ENCODE results near the gene HIGD1C. TPM values are rescaled to one million over a fixed set of nuclear protein-coding genes. Genes with fewer than 3 reads are reported as not detected.
"Not testable (repeated sequence)": the region's sequence is repeated elsewhere in the genome, so short reads cannot be mapped to it uniquely, and the experiment has no call there.

The HIGD1C gene
- total and polyA plus RNA-seq, 7 donors = not detected

GRCh38 chr12:50926415-50926814 lies 25.9 kb upstream of the HIGD1C start:
- intact Hi-C loops (cut with DNase I) = loop anchor here (2.0 kb wide), 1 partner anchor 102 kb away; no protein-coding TSS in a partner anchor
- Histone ChIP-seq H3K9me3 (no peaks in the 10 kb centered on the region), H3K4me3 (peak overlapping the region; percentile 64 to 80 (median 72)), H3K36me3 (peaks cover 8 to 19% (median 11%) of the 10 kb centered on the region in 4 donors), H3K27me3 (no peaks in the 10 kb centered on the region), H3K4me1 (peaks cover 0 to 55% (median 45%) of the 10 kb centered on the region in 4 donors), H3K27ac (peak overlapping the region; percentile 87 to 93 (median 90))
- DNase-seq = no peak
- TF ChIP-seq POLR2AphosphoS5 (IDR thresholded peaks at IDR 0.05) (no peak), EP300 (IDR thresholded peaks at IDR 0.05) (no peak), POLR2A (IDR thresholded peaks at IDR 0.05) (no peak)
- TF ChIP-seq, protein P1, sequence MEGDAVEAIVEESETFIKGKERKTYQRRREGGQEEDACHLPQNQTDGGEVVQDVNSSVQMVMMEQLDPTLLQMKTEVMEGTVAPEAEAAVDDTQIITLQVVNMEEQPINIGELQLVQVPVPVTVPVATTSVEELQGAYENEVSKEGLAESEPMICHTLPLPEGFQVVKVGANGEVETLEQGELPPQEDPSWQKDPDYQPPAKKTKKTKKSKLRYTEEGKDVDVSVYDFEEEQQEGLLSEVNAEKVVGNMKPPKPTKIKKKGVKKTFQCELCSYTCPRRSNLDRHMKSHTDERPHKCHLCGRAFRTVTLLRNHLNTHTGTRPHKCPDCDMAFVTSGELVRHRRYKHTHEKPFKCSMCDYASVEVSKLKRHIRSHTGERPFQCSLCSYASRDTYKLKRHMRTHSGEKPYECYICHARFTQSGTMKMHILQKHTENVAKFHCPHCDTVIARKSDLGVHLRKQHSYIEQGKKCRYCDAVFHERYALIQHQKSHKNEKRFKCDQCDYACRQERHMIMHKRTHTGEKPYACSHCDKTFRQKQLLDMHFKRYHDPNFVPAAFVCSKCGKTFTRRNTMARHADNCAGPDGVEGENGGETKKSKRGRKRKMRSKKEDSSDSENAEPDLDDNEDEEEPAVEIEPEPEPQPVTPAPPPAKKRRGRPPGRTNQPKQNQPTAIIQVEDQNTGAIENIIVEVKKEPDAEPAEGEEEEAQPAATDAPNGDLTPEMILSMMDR (IDR thresholded peaks at IDR 0.05) = no peak
- 11 to 29% methylated on average over 1 of the region's 1 CpG for WGBS, 2 donors

DNA sequence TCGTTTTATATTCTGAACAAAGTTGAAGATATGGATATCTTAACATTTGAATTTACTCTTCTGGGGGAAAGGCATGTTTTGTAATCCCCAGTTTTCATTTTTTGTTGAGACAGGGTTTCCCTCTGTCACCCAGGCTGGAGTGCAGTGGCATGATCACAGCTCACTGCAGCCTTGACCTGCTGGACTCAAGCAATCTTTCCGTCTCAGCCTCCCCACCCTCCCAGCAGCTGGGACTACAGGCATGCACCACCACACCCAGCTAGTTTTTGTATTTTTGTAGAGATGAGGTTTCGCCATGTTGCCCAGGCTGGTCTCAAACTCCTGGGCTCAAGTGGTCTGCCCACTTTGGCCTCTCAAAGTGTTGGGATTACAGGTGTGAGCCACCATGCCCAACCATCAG lies 25.4 kb upstream of the HIGD1C start:
- Histone ChIP-seq H3K4me3 (peak overlapping the region; percentile 64 to 80 (median 72)), H3K4me1 (peaks cover 0 to 55% (median 46%) of the 10 kb centered on the region in 4 donors), H3K36me3 (peaks cover 8 to 24% (median 11%) of the 10 kb centered on the region in 4 donors), H3K27ac (peak overlapping the region; percentile 87 to 93 (median 90))
- DNase-seq, H3K9me3 ChIP-seq, H3K27me3 ChIP-seq: not testable (repeated sequence)
- WGBS, 2 donors = 6 to 30% methylated on average over 3 of the region's 3 CpGs
- intact Hi-C loops (cut with DNase I) = loop anchor here (2.0 kb wide), 1 partner anchor 102 kb away; no protein-coding TSS in a partner anchor

DNA sequence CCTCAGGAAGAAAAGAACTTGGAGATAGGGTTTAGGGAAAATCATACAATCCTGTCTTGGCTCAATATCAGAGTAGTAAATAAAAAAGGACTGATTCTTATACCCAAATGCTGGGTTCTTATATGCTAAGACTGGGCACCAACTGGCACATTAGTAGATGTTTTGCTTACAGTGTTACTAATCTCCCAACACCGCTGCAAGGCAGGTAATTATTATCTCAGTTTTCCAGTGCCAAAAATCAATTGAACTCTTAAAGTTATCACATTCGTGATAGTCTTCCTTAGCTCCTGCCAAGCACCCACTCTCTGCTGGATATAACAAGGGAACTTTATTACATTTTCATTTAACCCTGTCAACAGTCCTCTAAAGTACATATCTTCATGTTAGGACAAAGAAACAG lies 25.0 kb upstream of the HIGD1C start:
- TF ChIP-seq POLR2A (IDR thresholded peaks at IDR 0.05) = no peak
- TF ChIP-seq POLR2AphosphoS5 (IDR thresholded peaks at IDR 0.05) = no peak
- no peak for TF ChIP-seq EP300 (IDR thresholded peaks at IDR 0.05)
- TF ChIP-seq, protein P1 (IDR thresholded peaks at IDR 0.05) = no peak
- H3K27me3 ChIP-seq = no peaks in the 10 kb centered on the region

DNA sequence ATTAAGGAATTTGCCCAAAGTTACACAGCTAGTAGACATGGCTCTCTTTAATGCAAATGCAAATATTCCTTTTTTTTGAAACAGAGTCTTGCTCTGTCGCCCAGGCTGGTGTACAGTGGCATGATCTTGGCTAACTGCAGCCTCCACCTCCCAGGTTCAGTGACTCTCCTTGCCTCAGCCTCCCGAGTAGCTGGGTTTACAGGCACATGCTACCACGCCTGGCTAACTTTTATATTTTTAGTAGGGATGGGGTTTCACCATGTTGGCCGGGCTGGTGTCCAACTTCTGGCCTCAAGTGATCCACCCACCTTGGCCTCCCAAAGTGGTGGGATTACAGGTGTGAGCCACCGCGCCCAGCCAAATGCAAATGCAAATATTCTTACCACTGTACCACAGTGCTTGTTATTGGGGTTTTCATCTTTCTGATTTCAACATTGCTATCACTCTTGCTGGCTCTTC lies 24.5 kb upstream of the HIGD1C start:
- no peak for DNase-seq
- 69 to 72% methylated on average over 6 of the region's 6 CpGs for WGBS, 2 donors
- H3K4me3 ChIP-seq = peak overlapping the region; percentile 64 to 80 (median 72)
- TF ChIP-seq POLR2AphosphoS5 (IDR thresholded peaks at IDR 0.05) = no peak
- TF ChIP-seq, protein P1 (IDR thresholded peaks at IDR 0.05) = no peak
- no peak for TF ChIP-seq POLR2A (IDR thresholded peaks at IDR 0.05)
- no peak for TF ChIP-seq EP300 (IDR thresholded peaks at IDR 0.05)
- intact Hi-C loops (cut with DNase I) = loop anchor here (2.0 kb wide), 1 partner anchor 103 kb away; no protein-coding TSS in a partner anchor
- no peaks in the 10 kb centered on the region for H3K27me3 ChIP-seq
- no peaks in the 10 kb centered on the region for H3K9me3 ChIP-seq
- H3K27ac ChIP-seq = peak overlapping the region; percentile 87 to 93 (median 90)
- peaks cover 0 to 55% (median 45%) of the 10 kb centered on the region in 4 donors for H3K4me1 ChIP-seq
- H3K36me3 ChIP-seq = peaks cover 8 to 33% (median 11%) of the 10 kb centered on the region in 4 donors

More for the DNA sequence above, 25.0 kb upstream of the HIGD1C start:
- Histone ChIP-seq H3K4me1 (peaks cover 0 to 55% (median 45%) of the 10 kb centered on the region in 4 donors), H3K9me3 (no peaks in the 10 kb centered on the region), H3K36me3 (peaks cover 8 to 29% (median 11%) of the 10 kb centered on the region in 4 donors), H3K4me3 (peak overlapping the region; percentile 64 to 80 (median 72)), H3K27ac (peak overlapping the region; percentile 87 to 93 (median 90))
- intact Hi-C loops (cut with DNase I) = loop anchor here (2.0 kb wide), 1 partner anchor 103 kb away; no protein-coding TSS in a partner anchor
- DNase-seq = no peak
- WGBS, 2 donors = 9 to 45% methylated on average over 2 of the region's 2 CpGs

- Histone ChIP-seq H3K9me3 (no peaks in the 10 kb centered on the region), H3K36me3 (peaks cover 8 to 37% (median 11%) of the 10 kb centered on the region in 4 donors), H3K27ac (peak overlapping the region; percentile 87 to 93 (median 90)), H3K4me3 (peak overlapping the region; percentile 64 to 80 (median 72)), H3K27me3 (no peaks in the 10 kb centered on the region), H3K4me1 (peaks cover 0 to 55% (median 45%) of the 10 kb centered on the region in 4 donors)
- TF ChIP-seq POLR2AphosphoS5 (IDR thresholded peaks at IDR 0.05) (no peak), POLR2A (IDR thresholded peaks at IDR 0.05) (no peak), EP300 (IDR thresholded peaks at IDR 0.05) (no peak)
- TF ChIP-seq, protein P1 (IDR thresholded peaks at IDR 0.05) = no peak
- WGBS, 2 donors = 66 to 82% methylated on average over 3 of the region's 3 CpGs
- intact Hi-C loops (cut with DNase I) = no loop called here
- no peak for DNase-seq
These were observed 24.0 kb upstream of the HIGD1C start for GRCh38 chr12:50928392-50928791.
